NCI-H1092 (cell line): ENCODE results near the gene HYAL3.
"Not testable (repeated sequence)": the region's sequence is repeated elsewhere in the genome, so short reads cannot be mapped to it uniquely, and the experiment has no call there.

Experiments
- DNase-seq: peaks from one replicate; lab custom pipeline; 2025; lab: John Stamatoyannopoulos, UW

The HYAL3 gene

DNA sequence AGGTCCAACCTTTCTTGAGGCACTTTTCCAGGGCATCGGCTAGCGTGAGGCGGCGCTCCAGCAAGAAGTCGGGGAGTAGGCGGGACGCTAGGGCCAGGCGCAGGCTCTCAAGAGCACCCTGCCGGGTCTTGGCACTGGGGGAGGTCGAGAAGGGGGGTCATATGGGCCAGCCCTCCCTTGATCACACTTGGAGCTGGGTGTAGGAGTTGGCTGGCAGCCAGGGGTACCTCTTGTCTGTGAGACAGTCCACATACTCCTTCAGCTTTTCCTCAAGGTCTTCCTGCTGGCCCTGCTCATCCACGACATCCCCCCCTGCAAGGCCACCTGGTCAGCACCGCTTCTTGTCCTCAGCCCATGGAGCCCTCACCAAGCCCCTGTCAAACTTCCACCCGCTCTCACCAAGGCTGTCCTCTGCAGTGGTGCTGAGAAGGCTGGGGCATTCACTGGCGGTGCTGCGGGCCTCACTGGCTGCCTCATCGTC, 9.0 kb downstream of the HYAL3 start:
- no peak for DNase-seq

DNA sequence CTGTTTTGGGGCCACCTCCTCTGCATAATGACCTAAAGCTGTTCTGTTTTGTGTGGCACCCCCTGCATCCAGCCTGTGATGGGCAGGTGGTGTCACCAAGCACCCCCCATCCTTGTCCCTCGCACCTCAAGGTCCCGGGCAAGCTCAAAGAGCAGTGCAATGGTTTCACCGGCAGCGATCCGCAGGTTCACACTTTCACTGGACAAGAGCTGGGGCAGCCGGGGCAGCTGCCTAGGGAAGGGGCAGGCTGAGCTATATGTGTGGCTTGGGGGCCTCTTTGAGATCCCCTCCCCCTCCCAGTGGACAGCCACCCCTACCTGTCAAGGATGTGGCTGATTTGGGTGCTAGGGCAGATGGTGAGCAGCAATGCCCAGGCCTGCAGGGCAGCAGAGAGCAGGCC, 10.1 kb downstream of the HYAL3 start:
- DNase-seq: no peak

DNA sequence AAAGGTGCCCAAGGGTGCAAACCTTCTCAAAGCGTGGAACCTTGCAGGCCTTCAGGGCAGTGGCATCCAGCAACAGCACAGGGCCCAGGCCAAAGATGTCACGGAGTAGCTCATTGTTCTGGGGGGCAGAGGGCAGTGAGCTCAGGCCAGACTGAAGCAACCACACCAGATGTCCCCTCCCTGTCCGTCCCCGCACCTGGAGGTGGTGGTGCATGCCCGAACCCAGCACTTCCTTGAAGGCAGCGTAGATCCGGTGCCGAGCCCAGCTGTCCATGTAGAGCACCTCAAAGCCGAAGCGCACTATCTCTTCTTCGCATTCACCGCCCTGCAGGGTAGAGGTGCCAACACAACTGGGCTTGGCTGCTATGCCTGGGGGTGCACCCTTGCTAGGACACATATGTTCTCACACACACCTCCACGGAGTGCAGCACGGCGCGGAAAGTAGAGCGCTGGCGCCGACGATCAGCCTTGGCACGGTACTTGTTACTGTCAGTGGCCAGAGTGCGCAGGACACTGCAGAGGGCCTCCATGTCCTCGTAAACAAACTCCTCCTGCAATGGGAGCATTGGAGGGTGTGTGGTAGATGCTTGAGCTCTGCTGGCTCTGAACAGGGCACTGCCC, 10.7 kb downstream of the HYAL3 start:
- no peak for DNase-seq

DNA sequence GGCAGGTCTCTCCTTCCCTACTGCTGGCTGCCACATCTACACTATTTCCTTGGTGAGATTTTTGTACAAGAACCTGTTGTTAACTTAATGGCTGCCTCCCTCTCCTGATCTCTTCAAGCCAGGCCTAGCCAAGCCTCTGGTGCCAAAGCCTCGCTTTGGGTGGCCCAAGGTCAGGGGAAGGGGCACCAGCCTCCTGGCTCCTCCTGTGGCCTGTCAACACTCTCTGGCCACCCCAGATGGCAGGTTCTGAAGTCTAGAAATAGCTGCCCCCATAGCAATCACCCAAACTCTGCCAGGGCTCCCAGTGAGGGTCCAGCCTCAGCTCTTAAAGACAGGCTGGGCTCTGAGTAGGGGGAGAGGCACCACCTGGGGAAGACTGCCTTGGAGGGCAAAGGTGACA, 11.9 kb downstream of the HYAL3 start:
- DNase-seq: no peak

DNA sequence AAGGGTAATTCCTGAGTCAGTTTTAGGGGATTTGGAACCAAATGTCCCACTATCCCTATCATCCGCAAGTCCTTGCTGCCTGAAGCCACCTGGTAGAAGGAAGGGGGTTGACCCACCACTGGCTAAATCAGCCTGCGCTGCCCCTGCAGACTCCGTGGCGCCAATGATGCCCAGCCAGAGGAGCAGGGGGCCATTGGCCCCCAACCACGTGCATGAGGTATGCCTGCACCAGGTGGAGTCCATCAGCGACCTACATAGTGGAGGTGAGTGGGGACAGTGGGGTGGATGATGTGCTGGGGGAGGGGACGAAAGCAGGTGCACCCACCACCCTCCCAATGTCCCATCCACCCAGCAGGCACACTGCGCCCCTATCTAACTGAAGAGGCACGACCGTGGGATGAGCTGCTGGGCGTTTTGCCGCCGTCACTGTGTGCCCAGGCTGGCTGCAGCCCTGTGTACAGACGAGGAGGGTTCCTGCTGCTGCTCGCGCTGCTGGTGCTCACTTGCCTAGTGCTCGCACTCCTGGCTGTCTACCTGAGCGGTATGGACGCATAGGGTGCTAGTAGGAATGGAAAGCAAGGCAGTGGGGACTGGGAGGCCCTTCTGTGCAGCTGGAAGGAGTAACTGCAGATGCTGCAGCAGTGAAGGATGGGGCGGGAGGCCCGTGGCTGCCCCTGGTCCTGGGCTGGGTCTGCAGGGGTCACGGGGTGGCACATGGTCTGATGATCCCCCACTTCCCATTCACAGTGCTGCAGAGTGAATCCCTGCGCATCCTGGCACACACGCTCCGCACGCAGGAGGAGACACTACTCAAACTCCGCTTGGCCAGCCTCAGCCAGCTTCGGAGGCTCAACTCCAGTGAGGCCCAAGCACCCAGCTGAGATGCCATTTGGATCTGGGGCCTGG, 12.6 kb downstream of the HYAL3 start:
- DNase-seq: no peak

DNA sequence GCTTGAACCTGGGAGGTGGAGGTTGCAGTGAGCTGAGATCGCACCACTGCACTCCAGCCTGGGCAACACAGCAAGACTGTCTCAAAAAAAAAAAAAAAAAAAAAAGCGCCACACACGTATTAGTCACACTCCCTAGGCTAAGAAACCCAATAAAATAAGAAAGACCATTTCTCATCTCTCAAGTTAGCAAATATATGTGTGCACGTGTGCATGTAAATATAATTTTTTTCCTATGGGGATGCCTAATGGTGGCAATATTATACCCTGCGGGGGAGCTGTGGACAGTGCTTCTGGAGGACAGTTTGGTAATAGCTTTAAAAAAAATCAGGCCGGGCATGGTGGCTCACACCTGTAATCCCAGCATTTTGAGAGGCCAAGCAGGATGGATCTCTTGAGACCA, 15.1 kb downstream of the HYAL3 start:
- not testable (repeated sequence) for DNase-seq

DNA sequence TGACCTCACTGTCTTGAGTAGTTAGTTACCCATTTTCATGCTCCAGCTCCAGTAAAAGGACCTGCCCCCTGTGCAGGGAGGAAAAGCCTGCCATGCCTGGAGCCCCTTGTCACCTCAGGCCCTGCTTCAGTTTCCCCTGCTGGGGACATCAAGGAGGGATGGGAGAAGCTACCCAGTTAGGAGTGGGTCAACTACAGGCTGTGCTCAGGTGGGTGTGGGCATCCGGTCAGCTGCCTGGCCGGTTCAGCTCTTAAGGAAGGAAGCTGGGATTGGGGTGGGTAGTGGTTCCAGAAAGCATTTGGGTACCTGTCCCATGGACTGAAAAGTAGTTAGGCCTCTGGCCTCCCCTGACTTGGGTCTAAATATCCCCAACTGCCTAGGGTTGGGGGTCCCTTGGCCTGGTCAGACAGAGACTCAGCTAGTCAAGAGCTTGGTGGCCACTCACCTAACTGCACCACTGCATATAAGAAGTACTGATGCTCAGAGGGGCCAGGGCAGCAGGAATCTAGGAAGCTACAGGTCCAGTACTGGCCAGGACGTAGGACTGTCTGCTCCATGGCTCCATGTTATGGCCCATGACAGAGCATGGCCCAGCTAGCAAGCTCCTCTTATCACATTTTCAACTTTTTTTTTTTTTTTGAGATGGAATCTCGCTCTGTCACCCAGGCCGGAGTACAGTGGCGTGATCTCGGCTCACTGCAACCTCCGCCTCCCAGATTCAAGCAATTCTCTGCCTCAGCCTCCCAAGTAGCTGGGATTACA, 19.8 kb downstream of the HYAL3 start:
- DNase-seq: no peak

DNA sequence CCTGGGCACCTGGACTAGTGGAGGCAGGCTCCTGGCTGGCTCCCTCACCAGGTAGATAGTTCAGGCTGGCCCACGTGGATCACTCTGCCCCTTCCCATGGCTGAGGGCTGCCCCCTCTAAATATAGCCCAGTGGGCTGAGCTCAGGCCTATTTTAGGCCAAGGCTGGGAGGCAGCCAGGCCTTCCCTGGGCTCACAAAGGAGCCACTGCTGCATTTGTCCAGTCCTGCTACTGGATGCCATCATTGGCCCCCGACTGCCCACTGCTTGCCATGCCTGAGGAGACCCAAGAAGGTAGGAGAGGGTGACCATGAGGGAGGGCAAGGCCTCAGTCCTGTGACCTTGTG, 20.4 kb downstream of the HYAL3 start, which contains the start of gene LSMEM2:
Gene LSMEM2 (plus strand): TSS at position 208 of the 345 bp plus-strand sequence. CDS start 27 bp downstream, at position 235.
- no peak for DNase-seq

DNA sequence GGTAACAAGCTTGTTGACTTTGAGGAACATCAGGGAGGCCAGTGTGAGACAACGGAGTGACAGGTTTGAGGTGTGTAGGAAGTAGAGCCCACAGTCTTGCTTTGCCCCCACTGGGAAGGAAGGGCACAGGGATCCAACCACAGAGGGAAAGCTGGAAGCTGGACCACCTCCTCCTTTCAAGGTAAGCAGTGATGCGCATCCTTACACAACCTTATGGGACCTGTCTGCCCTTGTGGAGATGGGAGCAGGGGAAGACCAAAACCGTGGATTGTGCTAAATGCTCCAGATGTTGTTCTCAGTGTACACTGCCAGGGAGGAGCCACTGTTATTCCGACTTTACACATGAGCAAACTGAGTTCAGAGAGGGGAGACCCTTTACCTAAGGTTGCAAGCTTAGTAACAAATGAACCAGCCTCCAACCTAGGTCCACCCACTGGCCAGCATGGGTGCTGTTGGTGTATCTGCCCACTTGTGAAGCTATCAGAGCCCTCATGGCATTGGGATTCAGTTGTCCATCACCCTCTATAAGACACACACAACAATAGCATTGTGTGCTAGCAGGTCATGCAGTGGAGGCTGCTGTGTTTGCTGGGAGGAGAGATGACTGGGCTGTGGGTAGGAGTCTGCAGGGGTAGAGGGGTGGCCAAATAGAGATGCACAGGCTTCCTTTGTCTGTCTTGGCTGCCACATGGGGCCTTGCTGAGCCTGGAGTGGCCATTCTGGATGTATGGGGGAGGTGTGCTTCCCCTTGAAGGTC, 20.9 kb downstream of the HYAL3 start:
- DNase-seq: no peak

DNA sequence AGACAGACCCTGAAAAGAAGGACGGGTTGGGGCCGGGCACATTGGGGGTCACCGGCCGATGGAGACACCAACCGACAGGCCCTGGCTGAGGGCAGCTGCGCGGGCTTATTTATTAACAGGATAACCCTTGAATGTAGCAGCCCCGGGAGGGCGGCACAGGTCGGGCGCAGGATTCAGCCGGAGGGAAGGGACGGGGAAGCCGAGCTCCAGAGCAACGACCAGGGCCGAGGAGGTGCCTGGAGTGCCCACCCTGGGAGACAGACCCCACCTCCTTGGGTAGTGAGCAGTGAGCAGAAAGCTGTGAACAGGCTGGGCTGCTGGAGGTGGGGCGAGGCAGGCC, 22.5 kb downstream of the HYAL3 start:
- no peak for DNase-seq

DNA sequence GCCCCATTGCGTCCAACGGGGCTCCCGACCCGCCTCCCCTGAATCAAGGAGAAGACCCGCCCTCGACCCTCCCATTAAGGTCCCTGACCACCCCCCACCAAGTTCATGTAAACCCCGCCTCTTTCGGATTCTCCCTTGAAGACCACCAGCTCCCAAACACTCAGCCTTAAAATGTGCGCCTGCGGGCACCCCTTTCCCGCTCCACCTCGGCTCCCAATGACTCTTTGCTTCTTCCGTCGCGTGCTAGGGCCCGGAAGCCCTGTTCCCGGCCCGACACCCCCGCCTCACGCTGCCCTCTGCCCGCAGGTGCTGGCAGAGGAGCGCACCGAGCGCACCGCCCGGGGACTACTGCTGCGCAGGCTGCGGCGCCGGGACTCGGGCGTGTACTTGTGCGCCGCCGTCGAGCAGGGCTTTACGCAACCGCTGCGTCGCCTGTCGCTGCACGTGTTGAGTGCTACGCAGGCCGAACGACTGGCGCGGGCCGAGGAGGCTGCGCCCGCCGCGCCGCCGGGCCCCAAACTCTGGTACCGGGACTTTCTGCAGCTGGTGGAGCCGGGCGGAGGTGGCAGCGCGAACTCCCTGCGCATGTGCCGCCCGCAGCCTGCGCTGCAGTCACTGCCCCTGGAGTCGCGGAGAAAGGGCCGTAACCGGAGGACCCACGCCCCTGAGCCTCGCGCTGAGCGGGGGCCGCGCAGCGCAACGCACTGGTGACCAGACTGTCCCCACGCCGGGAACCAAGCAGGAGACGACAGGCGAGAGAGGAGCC, 23.0 kb downstream of the HYAL3 start:
- DNase-seq: no peak

DNA sequence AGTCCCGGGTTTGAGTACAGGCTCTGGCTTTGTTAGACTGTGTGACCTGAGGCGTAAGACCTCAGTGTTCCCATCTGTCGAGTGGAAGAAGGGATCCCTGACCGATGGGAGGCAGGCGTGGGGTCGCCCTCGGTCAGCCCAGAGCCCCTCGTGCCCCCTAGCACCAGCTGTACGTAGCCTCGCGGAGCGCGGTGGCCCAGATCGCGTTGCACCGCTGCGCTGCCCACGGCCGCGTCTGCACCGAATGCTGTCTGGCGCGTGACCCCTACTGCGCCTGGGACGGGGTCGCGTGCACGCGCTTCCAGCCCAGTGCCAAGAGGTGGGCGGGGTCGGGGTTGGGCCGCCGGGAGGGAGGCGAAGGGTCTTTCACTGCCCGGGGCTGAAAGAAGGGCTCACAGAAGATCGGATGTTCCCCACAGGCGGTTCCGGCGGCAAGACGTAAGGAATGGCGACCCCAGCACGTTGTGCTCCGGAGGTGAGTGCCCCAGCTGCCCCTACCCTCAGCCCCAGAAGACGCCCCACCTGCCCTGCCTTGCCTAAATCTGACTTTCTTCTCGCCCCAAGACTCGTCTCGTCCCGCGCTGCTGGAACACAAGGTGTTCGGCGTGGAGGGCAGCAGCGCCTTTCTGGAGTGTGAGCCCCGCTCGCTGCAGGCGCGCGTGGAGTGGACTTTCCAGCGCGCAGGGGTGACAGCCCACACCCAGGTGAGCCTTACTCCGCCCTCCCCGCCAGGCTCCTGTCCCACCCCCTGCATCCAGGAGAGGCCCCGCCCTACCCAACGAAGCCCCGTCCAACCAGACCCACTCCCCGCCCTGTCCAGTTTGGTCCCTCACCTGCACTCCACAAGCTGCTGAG, 23.8 kb downstream of the HYAL3 start:
- no peak for DNase-seq

DNA sequence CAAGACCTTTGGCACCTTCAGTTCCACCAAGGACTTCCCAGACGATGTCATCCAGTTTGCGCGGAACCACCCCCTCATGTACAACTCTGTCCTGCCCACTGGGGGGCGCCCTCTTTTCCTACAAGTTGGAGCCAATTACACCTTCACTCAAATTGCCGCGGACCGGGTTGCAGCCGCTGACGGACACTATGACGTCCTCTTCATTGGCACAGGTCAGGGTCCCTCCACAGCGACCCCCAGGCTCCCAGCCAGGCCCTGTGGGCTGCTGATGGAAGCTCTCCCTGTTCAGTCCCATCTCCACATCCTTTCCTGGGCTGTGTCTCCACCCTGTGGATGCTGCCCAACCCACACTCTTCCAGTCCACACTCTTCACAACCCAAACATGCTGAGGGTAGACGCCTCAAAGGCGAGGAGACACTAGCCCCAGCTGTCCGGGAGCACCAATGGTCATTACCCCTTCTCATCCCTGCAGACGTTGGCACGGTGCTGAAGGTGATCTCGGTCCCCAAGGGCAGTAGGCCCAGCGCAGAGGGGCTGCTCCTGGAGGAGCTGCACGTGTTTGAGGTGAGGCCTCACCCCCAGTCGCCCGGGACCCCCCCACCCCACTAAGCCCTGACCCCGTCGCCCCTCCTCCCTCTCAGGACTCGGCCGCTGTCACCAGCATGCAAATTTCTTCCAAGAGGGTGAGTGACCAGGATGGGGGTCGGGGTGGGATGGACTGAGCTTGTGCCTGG, 24.7 kb downstream of the HYAL3 start:
- DNase-seq: no peak

DNA sequence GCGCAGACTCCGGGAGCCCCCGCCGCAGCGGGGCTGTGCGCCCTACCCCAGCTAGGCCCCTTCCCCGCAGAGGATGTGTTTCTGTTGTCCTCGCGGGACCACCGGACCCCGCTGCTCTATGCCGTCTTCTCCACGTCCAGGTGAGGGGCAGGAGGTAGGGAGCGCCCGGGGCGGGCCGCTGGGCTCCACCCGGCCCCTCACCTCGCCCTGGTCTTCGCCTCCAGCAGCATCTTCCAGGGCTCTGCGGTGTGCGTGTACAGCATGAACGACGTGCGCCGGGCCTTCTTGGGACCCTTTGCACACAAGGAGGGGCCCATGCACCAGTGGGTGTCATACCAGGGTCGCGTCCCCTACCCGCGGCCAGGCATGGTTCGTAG, 25.5 kb downstream of the HYAL3 start:
- DNase-seq: no peak

DNA sequence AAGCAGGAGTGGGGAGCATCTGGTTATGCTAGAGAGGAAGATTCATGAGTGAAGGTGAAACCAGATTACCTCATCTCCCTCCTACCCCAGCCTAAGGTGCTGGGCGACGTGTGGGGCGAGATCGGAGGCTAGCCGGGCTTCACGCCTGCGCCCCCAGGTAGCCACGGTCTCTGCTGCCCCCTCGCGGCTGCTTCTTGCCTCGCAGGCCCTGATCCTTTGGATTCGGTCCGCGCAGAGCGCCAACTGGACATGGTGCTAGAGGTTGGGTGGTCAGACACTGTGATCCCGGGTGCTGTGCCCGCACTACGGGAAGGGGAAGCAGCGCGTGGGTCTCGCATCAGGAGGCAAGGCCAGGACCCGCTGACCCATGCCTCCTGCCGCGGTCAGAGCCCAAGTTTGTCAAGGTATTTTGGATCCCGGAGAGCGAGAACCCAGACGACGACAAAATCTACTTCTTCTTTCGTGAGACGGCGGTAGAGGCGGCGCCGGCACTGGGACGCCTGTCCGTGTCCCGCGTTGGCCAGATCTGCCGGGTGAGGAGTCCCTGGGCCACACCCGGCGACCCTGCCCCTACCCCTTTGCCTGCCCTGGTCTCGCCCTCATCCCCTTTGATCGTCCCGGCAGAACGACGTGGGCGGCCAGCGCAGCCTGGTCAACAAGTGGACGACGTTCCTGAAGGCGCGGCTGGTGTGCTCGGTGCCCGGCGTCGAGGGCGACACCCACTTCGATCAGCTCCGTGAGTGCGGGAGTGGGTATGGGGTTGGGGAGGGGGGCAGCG, 26.1 kb downstream of the HYAL3 start:
- DNase-seq: peak; percentile 57

DNA sequence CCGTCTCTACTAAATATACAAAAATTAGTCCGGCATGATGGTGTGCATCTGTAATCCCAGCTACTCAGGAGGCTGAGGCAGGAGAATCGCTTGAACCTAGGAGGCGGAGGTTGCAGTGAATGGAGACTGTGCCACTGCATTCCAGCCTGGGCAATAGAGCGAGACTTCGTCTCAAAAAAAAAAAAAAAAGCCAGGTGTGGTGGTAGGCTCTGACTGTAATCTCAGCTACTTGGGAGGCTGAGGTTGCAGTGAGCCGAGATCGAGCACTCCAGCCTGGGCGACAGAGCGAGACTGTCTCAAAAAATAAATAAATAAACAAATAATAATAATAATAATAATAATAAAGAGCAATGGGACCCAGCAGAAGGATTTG, 26.7 kb downstream of the HYAL3 start:
- not testable (repeated sequence) for DNase-seq

DNA sequence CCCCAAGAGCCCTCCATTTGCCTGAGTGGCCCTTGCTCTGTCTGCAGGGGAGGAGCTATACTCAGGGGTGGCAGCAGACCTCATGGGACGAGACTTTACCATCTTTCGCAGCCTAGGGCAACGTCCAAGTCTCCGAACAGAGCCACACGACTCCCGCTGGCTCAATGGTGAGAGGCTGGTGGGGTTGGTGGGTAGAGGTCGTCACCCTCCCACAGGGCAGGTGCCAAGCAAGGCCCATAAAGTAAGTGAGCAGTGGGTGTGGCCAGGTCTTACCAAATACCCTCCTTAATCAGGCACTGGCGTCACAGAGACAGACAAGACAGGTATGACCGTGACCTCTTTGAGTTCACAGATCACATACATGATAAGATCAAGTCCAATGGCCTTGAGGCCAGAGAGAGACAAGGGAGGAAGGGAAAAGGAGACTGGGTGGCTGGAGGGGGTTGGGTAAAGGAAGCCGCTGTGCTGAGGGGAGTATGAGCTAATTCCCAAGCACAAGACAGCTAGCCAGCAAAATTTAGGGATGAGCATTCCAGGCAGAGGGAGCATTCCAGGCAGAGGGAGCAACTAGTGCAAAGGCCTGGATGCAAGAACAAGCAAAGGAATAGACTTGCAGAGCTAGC, 27.8 kb downstream of the HYAL3 start:
- DNase-seq: no peak

DNA sequence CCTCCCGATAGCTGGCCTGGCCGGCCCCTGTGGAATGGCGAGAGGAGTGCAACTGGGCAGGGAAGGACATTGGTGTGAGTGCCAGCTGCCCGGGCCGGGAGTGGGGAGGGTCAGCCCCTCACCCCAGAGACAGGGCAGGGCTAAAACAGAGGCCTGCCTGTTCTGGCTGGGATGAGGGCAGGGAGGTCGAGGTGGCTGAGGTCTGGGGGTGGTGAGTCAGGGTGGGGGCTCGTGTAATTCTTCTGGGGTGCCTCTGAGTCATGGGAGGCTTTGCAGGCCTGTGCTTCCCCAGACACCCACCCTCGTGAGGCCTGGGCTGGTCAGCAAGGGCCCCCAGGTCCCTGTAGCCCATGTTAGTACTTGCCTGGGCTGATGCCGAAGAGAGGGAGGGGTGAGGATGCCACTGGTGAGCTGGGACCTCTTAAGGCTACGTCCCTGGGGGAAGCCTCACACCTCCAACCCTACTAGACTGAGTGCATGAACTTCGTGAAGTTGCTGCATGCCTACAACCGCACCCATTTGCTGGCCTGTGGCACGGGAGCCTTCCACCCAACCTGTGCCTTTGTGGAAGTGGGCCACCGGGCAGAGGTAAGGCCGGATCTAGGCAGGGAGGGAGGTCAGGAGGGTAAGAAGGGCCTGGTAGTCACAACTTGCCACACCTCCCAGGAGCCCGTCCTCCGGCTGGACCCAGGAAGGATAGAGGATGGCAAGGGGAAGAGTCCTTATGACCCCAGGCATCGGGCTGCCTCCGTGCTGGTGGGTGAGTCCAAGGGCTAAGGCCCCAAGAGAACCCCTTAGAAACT, 28.6 kb downstream of the HYAL3 start:
- no peak for DNase-seq
